GM12874 (cell line): ENCODE data around the gene GFPT2.

Source experiments
- TF ChIP-seq, protein P1 (sequence below): IDR thresholded peaks from 2 replicates; pipeline ENCODE4 v1.5.1; 2011; ENCODE audit warnings: low read depth, mild to moderate bottlenecking, control low read depth, low read length, moderate library complexity; ENCODE audit not compliant: insufficient read depth

GFPT2 gene

DNA sequence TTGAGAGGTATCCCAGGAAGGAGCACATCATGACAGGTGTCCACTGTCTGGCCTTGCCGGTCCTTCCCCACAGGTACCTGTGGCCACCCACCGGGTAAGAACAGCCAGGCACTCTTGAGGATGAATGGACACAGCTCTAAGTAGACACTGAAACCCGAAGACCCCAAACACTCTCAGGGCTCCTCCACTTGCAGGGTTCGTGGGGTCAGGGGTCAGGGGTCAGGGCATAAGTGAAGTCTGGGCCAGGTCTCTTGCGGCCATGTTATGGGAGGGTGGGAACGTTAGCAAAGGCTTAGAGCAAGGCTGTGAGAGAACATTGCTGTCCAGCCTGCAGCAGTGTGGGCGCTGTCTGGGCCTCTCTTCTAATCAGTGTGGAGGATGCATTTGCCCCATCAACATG, 101.2 kb downstream of the GFPT2 start:
- TF ChIP-seq, protein P1, sequence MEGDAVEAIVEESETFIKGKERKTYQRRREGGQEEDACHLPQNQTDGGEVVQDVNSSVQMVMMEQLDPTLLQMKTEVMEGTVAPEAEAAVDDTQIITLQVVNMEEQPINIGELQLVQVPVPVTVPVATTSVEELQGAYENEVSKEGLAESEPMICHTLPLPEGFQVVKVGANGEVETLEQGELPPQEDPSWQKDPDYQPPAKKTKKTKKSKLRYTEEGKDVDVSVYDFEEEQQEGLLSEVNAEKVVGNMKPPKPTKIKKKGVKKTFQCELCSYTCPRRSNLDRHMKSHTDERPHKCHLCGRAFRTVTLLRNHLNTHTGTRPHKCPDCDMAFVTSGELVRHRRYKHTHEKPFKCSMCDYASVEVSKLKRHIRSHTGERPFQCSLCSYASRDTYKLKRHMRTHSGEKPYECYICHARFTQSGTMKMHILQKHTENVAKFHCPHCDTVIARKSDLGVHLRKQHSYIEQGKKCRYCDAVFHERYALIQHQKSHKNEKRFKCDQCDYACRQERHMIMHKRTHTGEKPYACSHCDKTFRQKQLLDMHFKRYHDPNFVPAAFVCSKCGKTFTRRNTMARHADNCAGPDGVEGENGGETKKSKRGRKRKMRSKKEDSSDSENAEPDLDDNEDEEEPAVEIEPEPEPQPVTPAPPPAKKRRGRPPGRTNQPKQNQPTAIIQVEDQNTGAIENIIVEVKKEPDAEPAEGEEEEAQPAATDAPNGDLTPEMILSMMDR: no peak

GRCh38 chr5:180251141-180251540, 102.0 kb downstream of the GFPT2 start:
- TF ChIP-seq, protein P1: no peak
